Sciatic nerve (tissue), 2 donors: ENCODE results near the gene ME3. TPM values are rescaled to one million over a fixed set of nuclear protein-coding genes. Genes with fewer than 3 reads are reported as not detected.

Experiments
- ATAC-seq: fragments of 200-7000 bp; cut with Tn5 transposase; one replicate; pipeline ENCODE4 v1.9.1; 2020; ENCODE audit warnings: mild to moderate bottlenecking, moderate library complexity
- DNase-seq: peaks from one replicate; pipeline ENCODE4 v3.0.0-alpha.2; 2020; ENCODE audit warnings: low spot score
- intact Hi-C: fragments of 100-400 bp; cut with DNase I; formaldehyde crosslinking; loops from one replicate; pipeline ENCODE4 v1.14.2; 2022
- total RNA-seq: library from RNA; stranded (reverse); fragmentation: NEBNext Ultra II Directional; extraction: Animal tissue kit (Norgen Biotek cat#: 25700); gene quantifications from one replicate; pipeline ENCODE4 v1.2.1, GENCODE V29; 2021
- donor health status: DM: no; HTN: no; CAD: no.
- donor health status: DM: no; HTN: no; CAD: no.

ME3 gene
- total RNA-seq, 1 donor from 2014 or later = 17.5 TPM

GRCh38 chr11:86486261-86487030, 186.0 kb downstream of the ME3 start:
- intact Hi-C loops = no loop called here
- DNase-seq (no peak), ATAC-seq (peak; percentile 6)

DNA sequence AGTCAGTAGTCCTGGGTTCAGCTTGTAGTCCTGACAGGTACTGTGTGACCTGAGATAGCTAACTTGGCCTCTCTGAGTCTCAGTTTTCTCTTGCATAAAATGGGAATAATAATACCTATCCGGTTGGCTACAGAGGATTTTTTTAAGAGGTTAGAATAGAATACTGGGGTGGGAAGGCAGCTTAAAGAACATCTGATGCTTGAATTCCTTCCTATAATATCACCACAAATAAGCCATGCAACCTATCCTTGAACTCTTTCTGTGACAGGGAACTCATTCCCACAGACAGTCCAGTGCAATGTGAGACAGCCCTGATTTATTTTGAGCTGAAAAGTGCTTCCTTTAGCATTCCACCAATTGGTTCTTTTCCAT, 187.6 kb downstream of the ME3 start:
- DNase-seq (no peak), ATAC-seq (no peak)
- intact Hi-C loops = no loop called here

GRCh38 chr11:86483940-86484794, 188.2 kb downstream of the ME3 start:
- DNase-seq = peak; percentile 75
- intact Hi-C loops = no loop called here
- peak; percentile 80 for ATAC-seq

DNA sequence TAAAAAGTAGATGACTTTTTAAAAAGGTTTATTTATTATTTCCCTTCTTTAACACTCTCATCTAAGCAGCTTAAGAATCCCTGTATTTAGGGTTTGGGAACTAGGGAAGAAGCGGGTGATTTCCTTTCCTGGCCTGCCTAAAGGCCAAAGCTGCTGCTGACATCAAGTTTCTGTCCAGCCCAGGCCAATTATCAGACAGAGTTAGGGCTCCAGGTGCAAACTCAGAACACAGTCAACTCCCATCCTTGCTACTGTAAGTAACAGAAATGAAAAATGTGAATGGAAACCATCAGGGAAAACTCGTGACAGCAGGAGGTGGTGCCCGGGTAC, 188.8 kb downstream of the ME3 start:
- DNase-seq = no peak
- peak; percentile 2 for ATAC-seq
- intact Hi-C loops = no loop called here

GRCh38 chr11:86482692-86483091, 189.7 kb downstream of the ME3 start:
- intact Hi-C loops = no loop called here
- peak; percentile 11 for ATAC-seq
- DNase-seq = no peak

DNA sequence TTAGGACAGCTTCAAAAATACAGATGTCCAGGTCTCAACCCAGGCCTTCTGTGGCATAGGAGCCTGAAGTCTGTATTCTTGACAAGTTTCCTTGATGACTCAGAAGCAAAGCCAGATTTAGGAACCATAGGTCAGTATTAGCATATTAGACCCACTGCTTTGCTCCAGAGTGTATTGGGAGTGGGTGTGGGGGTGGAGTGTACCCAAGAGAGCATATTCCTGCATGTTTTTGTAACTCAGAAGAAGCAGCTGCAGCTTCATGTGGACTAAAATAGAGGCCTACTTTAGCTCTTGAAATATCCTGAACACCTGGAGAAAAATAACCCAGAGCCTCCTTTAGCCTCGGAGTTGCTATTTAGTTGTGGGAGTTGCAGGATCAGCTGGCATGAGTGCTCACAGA, 191.0 kb downstream of the ME3 start:
- ATAC-seq (no peak), DNase-seq (no peak)
- intact Hi-C loops = no loop called here

DNA sequence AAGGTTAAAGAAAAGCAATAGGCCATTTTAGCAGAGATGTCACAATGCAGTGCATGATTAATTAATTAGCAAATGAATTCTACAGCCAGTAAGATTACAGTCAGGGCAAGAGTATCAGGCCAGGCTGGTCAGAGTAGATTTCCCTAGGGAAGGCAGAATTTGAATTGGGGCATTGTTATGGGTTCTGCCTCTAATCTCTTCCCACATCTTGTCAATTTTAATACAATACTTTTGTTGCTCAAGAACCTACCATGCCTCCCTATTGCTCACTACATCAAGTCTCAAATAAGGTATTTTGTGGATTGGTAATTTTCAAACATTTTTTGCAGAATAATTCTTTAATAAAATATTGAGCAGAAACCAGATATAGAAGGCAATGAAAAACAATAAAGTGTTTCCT, 194.1 kb downstream of the ME3 start:
- no peak for ATAC-seq
- intact Hi-C loops = no loop called here
- no peak for DNase-seq

- DNase-seq = no peak
- peak; percentile 36 for ATAC-seq
- intact Hi-C loops = no loop called here
Measured at GRCh38 chr11:86477495-86478155, 194.8 kb downstream of the ME3 start.

- intact Hi-C loops = no loop called here
- DNase-seq (no peak), ATAC-seq (peak; percentile 72)
Measured at GRCh38 chr11:86476109-86476861, 196.1 kb downstream of the ME3 start.

DNA sequence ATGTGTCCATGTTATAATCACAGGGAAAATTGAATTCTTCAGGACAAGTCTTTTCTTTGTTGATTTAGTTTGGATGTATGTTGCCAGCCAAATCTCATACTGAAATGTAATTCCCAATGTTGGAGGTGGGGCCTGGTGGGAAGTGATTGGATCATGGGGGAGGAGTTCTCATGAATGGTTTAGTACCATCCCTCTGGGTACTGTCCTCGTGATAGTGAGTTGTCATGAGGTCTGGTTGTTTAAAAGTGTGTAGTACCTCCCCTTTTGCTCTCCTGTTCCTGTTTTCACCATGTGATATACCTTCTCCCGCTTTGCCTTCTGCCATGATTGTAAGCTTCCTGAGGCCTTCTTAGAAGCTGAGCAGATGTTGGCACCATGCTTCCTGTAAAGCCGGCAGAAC, 197.4 kb downstream of the ME3 start:
- no peak for ATAC-seq
- intact Hi-C loops = no loop called here

GRCh38 chr11:86473991-86474833, 198.2 kb downstream of the ME3 start:
- ATAC-seq = peak; percentile 22
- intact Hi-C loops = no loop called here
- DNase-seq = no peak

More for the DNA sequence above, 197.4 kb downstream of the ME3 start:
- no peak for DNase-seq

- DNase-seq (no peak), ATAC-seq (peak; percentile 64)
- intact Hi-C loops = no loop called here
Measured at GRCh38 chr11:86469491-86470388, 202.7 kb downstream of the ME3 start.

GRCh38 chr11:86468169-86468568, 204.2 kb downstream of the ME3 start:
- ATAC-seq = no peak
- intact Hi-C loops = no loop called here
- no peak for DNase-seq

- DNase-seq (no peak), ATAC-seq (no peak)
- intact Hi-C loops = no loop called here
Measured at GRCh38 chr11:86464509-86465221, 207.8 kb downstream of the ME3 start.

- DNase-seq (no peak), ATAC-seq (no peak)
- intact Hi-C loops = no loop called here
Measured at GRCh38 chr11:86463955-86464354, 208.5 kb downstream of the ME3 start.

DNA sequence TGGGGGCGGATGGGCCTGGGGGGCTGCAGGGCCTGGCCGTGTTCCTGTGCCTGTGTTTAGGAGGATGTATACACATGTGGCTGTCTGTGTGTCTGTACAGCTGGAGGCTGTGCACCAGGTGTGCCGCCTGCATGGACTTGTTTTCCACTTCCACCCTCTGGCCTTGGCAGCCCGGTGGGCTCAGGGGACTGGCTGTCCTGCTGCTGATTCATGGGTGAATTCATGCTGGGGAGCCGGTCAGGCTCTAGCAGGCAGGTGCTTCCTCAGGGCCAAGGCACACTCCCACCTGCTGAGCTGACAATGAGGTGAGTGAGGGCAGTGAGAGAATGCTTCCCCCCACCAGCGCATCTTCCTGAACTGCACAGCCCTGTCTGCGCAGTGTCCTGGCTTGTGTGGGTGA, 209.3 kb downstream of the ME3 start:
- intact Hi-C loops = no loop called here
- ATAC-seq (no peak), DNase-seq (no peak)

DNA sequence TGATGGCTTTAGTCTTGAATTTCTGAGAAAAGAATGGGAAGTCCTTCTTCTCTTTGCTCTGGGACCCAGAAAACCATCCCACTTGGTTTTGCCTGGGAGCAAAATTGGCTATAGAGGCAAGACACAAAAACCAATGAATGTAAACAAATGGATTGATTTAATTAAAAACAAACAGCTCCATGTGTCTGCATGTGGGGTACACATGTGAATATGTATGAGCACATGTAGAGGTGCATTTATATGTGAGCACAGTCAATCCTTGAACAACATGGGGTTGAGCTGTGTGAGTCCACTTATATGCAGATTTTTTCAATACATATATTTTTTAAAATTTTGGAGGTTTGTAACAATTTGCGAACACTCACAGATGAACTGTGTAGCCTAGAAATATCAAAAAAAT, 210.5 kb downstream of the ME3 start:
- DNase-seq (no peak), ATAC-seq (no peak)
- intact Hi-C loops = no loop called here
